Measurements from ENCODE around the gene CRABP2. TPM values are rescaled to one million over a fixed set of nuclear protein-coding genes. Genes with fewer than 3 reads are reported as not detected.

Gene CRABP2
- total RNA-seq, 6 donors from 2014 or later, result 0.76 to 8.1 (median 3.9) TPM; not detected in 1

GRCh38 chr1:156748670-156749418 lies 43.5 kb upstream of the CRABP2 start:
- peak overlapping the region; percentile 96 to 99 (median 98) for H3K27ac ChIP-seq
- H3K9me3 ChIP-seq, result no peaks in the 10 kb centered on the region
- peaks cover 54 to 75% (median 64%) of the 10 kb centered on the region in 4 donors for H3K4me1 ChIP-seq
- peak in 1 of 2 donors; percentile 81 for DNase-seq
- H3K4me3 ChIP-seq, result peak overlapping the region in 3 of 4 donors; percentile 84 to 93 (median 90)
- H3K27me3 ChIP-seq, result no peaks in the 10 kb centered on the region
- peak; percentile 11 to 16 for ATAC-seq (ENCODE audit: low FRiP score in 2 of 2)
- H3K36me3 ChIP-seq, result peaks cover 3 to 15% (median 10%) of the 10 kb centered on the region in 4 donors
- WGBS, 2 donors, result 3% methylated on average over 5 to 9 of the region's 9 CpGs
- TF ChIP-seq CTCF (IDR thresholded peaks at IDR 0.05) (peak in 1 of 6 experiments; percentile 26), POLR2AphosphoS5 (IDR thresholded peaks at IDR 0.05) (peak; percentile 75), EP300 (IDR thresholded peaks at IDR 0.05) (peak in 1 of 4 donors; percentile 52), POLR2A (IDR thresholded peaks at IDR 0.05) (peak in 1 of 4 donors; percentile 53)

GRCh38 chr1:156747742-156748669 lies 42.6 kb upstream of the CRABP2 start:
- DNase-seq (no peak), ATAC-seq (ENCODE audit: low FRiP score in 2 of 2) (no peak)
- 4 to 6% methylated on average over 8 of the region's 8 CpGs for whole genome bisulfite sequencing, 2 donors
- no peaks in the 10 kb centered on the region for H3K27me3 ChIP-seq
- H3K27ac ChIP-seq, result peak overlapping the region; percentile 96 to 99 (median 98)
- peaks cover 10 to 24% (median 19%) of the 10 kb centered on the region in 4 donors for H3K36me3 ChIP-seq
- H3K4me3 ChIP-seq, result peak overlapping the region in 3 of 4 donors; percentile 84 to 93 (median 90)
- H3K4me1 ChIP-seq, result peaks cover 49 to 70% (median 60%) of the 10 kb centered on the region in 4 donors
- TF ChIP-seq CTCF (IDR thresholded peaks at IDR 0.05) (no peak), POLR2A (IDR thresholded peaks at IDR 0.05) (no peak), POLR2AphosphoS5 (IDR thresholded peaks at IDR 0.05) (no peak), EP300 (IDR thresholded peaks at IDR 0.05) (no peak)
- no peaks in the 10 kb centered on the region for H3K9me3 ChIP-seq

GRCh38 chr1:156746728-156747631 lies 41.6 kb upstream of the CRABP2 start:
- peak in 1 of 6 experiments; percentile 17 for TF ChIP-seq CTCF (IDR thresholded peaks at IDR 0.05)
- peak in 1 of 4 donors; percentile 23 for TF ChIP-seq EP300 (IDR thresholded peaks at IDR 0.05)
- TF ChIP-seq POLR2AphosphoS5 (IDR thresholded peaks at IDR 0.05), result peak; percentile 67 to 73
- peak in 2 of 4 donors; percentile 30 to 42 for TF ChIP-seq POLR2A (IDR thresholded peaks at IDR 0.05)
- peaks cover 42 to 64% (median 54%) of the 10 kb centered on the region in 4 donors for H3K4me1 ChIP-seq
- peak overlapping the region; percentile 38 to 93 (median 64) for H3K4me3 ChIP-seq
- DNase-seq (peak; percentile 89 to 96), ATAC-seq (ENCODE audit: low FRiP score in 2 of 2) (peak; percentile 79 to 83)
- peaks cover 10 to 34% (median 27%) of the 10 kb centered on the region in 4 donors for H3K36me3 ChIP-seq
- WGBS, 2 donors, result 0 to 7% methylated on average over 11 to 16 of the region's 29 CpGs
- H3K9me3 ChIP-seq, result no peaks in the 10 kb centered on the region
- H3K27me3 ChIP-seq, result no peaks in the 10 kb centered on the region
- H3K27ac ChIP-seq, result peak overlapping the region; percentile 96 to 99 (median 98)

- H3K4me3 ChIP-seq, result peak overlapping the region in 3 of 4 donors; percentile 45 to 93 (median 84)
- TF ChIP-seq POLR2AphosphoS5 (IDR thresholded peaks at IDR 0.05), result no peak
- TF ChIP-seq CTCF (IDR thresholded peaks at IDR 0.05), result no peak
- TF ChIP-seq EP300 (IDR thresholded peaks at IDR 0.05), result no peak
- no peak for TF ChIP-seq POLR2A (IDR thresholded peaks at IDR 0.05)
- no peaks in the 10 kb centered on the region for H3K27me3 ChIP-seq
- DNase-seq (no peak), ATAC-seq (ENCODE audit: low FRiP score in 2 of 2) (no peak)
- H3K27ac ChIP-seq, result peak overlapping the region; percentile 96 to 99 (median 98)
- H3K4me1 ChIP-seq, result peaks cover 46 to 70% (median 59%) of the 10 kb centered on the region in 4 donors
- H3K36me3 ChIP-seq, result peaks cover 10 to 35% (median 27%) of the 10 kb centered on the region in 4 donors
- no peaks in the 10 kb centered on the region for H3K9me3 ChIP-seq
- 55 to 69% methylated on average over 7 to 9 of the region's 9 CpGs for WGBS, 2 donors
Measured at GRCh38 chr1:156746406-156746727, 41.0 kb upstream of the CRABP2 start.

Measured in upper lobe of left lung (tissue), 6 donors.